Measurements from ENCODE around the gene SYNPO2.
"Not testable (repeated sequence)": the region's sequence is repeated elsewhere in the genome, so short reads cannot be mapped to it uniquely, and the experiment has no call there.

SYNPO2 gene

DNA sequence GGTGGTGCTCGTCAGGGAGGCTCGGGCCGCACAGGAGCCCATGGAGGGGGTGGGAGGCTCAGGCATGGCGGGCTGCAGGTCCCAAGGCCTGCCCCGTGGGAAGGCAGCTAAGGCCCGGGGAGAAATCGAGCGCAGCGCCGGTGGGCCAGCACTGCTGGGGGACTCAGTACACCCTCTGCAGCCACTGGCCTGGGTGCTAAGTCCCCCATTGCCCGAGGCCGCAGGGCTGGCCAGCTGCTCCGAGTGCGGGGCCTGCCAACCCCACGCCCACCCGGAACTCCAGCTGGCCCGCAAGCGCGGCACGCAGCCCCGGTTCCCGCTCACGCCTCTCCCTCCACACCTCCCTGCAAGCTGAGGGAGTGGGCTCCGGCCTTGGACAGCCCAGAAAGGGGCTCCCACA lies 88.4 kb downstream of the SYNPO2 start:
- DNase-seq = not testable (repeated sequence)

DNA sequence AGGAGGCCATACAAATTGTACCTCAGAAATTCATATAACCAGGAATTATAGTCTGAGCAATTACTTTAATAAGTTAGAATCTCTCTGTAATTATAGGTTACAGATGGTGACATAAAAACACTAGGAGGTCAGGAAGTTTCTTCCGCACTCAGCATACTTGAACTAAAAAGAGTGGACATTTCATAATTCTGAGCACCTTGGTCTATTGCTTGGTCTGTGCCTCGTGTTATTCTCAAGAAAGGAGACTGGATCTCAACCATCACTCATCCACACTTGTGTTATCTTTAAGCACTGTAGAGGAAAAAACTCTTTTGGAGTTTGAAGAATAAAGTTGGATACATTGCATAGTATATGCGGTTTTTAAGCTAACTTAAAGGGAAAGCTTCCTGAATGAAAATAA lies 91.1 kb downstream of the SYNPO2 start:
- DNase-seq = no peak

DNA sequence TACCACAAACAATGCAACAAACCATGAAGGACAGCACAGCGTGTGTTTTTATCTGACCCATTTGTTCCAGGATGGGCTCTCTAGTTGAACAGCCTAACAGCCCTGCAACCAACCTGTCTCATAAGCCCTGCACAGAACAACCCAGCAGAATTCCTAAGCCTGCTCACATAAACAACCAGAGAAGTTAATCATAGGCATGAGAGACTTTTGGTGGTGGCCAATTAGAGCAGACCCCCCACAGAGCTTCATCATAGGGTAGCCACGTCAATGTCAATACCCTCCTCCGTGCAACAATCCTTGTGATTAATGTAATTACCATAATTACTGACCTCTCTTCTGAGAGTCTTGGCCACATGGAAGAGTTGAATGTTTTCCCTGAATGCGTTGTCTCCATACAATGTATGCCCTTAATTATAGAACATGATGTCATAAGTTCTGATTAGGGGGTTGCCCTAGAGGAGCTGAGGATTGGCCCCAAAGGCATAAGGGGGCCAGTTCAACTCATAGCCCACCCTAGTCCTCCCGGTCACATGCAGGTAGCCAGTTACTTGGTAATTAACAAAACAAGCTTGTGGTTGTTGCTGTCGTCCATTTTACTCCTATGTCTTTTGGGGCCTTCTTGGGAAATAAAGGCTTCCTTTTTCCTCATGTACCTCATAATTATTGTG lies 92.7 kb downstream of the SYNPO2 start:
- DNase-seq = no peak

- DNase-seq = no peak
These were observed 93.3 kb downstream of the SYNPO2 start for GRCh38 chr4:118981839-118982381.

DNA sequence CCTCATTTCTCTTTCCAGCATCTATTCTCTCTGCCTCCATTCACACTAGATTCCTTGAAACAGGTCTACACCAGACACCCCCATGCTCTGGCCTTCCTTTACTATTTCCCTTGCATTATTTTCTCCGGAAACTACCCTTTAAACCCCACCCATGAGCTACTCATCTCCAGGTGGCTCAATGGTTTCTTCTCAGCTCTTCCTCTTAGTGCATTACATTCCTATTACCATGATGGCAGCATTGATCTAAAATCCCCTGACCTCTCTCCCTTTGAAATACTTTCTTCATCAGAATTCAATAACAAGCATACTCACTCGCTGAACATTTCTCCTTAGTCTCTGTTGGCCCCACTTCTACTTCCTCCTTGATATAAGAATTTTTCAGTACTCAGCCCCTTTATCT lies 94.6 kb downstream of the SYNPO2 start:
- DNase-seq = no peak

- DNase-seq = no peak
These were observed 95.2 kb downstream of the SYNPO2 start for GRCh38 chr4:118983831-118984230.

- no peak for DNase-seq
These were observed 96.7 kb downstream of the SYNPO2 start for GRCh38 chr4:118985170-118986000.

GRCh38 chr4:118987959-118988634 lies 99.4 kb downstream of the SYNPO2 start:
- no peak for DNase-seq

GRCh38 chr4:118988635-118988972 lies 100.0 kb downstream of the SYNPO2 start:
- no peak for DNase-seq

- DNase-seq = no peak
These were observed 100.7 kb downstream of the SYNPO2 start for GRCh38 chr4:118989098-118990080.

- no peak for DNase-seq
These were observed 103.0 kb downstream of the SYNPO2 start for GRCh38 chr4:118991686-118992085.

GRCh38 chr4:118992149-118992548 lies 103.5 kb downstream of the SYNPO2 start:
- DNase-seq = no peak

DNA sequence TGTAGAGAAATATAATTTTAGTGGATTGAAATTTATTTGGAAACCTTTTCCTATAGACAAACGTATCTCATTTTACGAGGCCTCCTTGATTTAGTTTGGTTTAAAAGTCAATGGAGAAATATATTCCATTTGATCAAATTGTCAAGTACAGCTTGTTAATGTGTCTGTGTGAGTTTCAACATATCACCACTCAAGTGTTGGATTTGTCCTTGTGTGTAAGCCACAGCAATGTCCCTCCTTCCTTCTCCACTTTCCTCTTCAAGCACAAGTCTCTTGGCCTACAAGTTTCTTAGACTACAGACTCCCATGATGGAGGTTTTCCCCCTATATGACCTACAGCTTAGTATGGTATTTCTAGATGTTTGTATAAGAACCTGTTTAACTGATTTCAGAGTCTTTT lies 104.7 kb downstream of the SYNPO2 start:
- DNase-seq = no peak

DNA sequence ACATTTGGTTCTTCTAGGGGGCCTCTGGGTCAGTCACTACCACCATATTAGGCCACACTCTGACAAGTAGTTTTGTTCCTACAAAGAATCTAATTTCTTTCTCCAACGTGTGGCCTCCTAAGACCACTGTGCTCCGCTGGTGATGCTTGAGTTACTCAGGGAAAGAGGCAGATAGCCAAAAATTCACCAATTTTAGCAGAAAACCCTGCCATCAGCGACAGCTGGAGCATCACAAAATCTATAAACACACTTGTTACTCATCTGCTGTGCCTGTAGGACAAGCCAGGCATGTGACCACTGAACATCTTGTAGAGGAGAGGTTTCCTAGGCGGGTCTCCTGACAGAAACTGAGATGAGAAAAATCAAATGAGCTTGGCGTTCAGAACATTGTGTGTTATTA lies 105.4 kb downstream of the SYNPO2 start:
- no peak for DNase-seq

- no peak for DNase-seq
These were observed 107.2 kb downstream of the SYNPO2 start for GRCh38 chr4:118995693-118996391.

GRCh38 chr4:118997601-118998000 lies 108.9 kb downstream of the SYNPO2 start:
- no peak for DNase-seq

GRCh38 chr4:118999919-119000318 lies 111.3 kb downstream of the SYNPO2 start:
- no peak for DNase-seq

GRCh38 chr4:119000400-119000799 lies 111.7 kb downstream of the SYNPO2 start:
- no peak for DNase-seq

DNA sequence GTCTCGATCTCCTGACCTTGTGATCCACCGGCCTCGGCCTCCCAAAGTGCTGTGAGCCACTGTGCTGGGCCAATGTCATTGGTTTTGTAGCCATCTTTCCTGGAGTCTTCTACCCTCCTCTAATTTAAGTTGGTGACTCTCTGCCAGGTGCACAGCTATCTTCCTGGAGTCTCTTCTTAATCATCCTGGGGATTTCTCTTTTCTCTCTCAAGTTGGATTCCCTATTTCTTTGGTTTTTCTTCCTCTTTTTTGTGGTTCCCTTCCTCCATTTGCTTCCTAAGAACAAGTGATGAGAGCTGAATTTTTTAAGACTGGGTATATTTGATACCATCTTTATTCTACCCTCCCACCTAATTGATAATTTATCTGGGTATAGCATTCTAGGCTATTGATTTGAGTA lies 113.8 kb downstream of the SYNPO2 start:
- no peak for DNase-seq

DNA sequence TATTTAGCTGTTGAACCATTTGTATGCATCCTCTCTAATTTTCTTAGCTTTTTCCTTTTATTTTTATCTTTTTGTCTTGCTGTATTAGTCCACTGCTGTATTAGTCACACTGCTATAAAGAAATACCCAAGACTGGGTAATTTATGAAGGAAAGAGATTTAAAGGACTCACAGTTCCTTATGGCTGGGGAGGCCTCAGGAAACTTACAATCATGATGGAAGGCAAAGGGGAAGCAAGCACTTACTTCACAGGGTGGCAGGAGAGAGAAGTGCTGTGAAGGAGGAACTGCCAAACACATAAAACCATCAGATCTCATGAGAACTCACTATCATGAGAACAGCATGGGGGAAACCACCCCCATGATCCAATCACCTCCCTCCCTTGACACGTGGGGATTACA lies 114.3 kb downstream of the SYNPO2 start:
- not testable (repeated sequence) for DNase-seq

GRCh38 chr4:119005928-119006460 lies 117.3 kb downstream of the SYNPO2 start:
- no peak for DNase-seq

DNA sequence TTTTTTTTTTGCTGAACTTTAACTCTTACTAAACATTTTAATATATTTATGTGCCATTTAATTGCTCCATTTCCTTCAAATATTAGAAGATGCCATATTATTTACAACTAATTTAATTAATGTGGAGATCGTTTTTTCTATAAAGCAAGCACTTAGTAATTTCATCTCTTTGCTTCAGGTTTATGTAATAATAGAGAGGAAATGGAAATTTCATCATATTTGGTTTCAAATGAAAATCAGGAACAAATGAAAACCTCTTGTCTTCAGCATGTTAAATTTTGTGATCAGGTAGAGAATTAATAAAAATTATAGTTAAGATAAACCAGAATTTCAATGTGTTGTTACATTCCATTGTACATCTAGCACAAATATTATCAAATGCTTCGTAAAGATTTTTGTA lies 120.1 kb downstream of the SYNPO2 start:
- no peak for DNase-seq
